Heart left ventricle (tissue), 13 donors: ENCODE results near the gene APLN.

Experiments used
- POLR2A ChIP-seq, 2 donors: fragments of 450-650 bp; IDR thresholded peaks; one replicate each; pipeline ENCODE4 v1.6.1; 2017; ENCODE audit warnings: antibody characterized with exemption in 2 of 2, mild to moderate bottlenecking in 2 of 2, moderate library complexity in 2 of 2
- TF ChIP-seq, protein P1 (sequence below), 12 donors: fragments of 200-600 bp; sonication (generic) in 4 of 12; IDR thresholded peaks; one replicate each; pipeline versions ENCODE4 v1.5.0 to v1.8.0; 2018 to 2022; ENCODE audit warnings: antibody characterized with exemption in 12 of 12, mild to moderate bottlenecking in 5 of 12
- donor health status: ischemic (EF 13 %, LVEDD 7.1; RV severe dilation, severe dysfunction).
- donor health status: DM: no; HTN: yes; CAD: no.
- donor health status: DM: no; HTN: no; CAD: no.
- donor health status: ischemic (EF 25% LVEDD 6.9; RV normal size, moderate dysfunction).
- donor health status: ischemic (EF 25% LVEDD 5.7; RV mildly dilated, moderate dysfunction).
- donor health status: ischemic (EF 35%, LVEDD 5.7; RV mildly dilated, moderate dysfunction).
- donor health status: nonischemic (EF 11% LVEDD 7.7; RV severe dilation, severe dysfunction).
- donor health status: DM: yes; HTN: yes; CAD: no.
- donor health status: PGD.
- donor health status: ischemic (EF 29% LVEDD 5.4; RV normal size, mild dysfunction).
- donor health status: nonischemic (EF 23%, LVEDD 6.1; RV moderate dilation, normal function).

DNA sequence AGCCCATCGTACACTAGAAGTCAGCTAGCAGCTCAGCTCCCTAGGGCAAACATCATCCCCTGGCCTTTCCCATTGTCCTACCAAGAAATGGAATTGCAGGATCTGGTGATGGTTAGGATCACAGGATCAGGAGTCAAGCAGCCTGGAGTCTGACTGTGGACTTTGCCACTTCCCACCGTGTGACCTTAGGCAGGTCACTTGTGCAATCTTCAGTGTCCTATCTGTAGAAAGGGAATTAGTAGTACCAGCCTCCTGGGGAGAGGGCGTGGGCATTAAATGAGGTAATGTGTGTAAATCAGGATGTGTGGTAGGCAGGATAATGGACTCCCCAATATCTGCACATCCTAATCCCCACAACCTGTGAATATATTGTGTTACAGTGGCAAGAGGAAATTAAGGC is 38.6 kb upstream of the APLN start:
- TF ChIP-seq, protein P1, sequence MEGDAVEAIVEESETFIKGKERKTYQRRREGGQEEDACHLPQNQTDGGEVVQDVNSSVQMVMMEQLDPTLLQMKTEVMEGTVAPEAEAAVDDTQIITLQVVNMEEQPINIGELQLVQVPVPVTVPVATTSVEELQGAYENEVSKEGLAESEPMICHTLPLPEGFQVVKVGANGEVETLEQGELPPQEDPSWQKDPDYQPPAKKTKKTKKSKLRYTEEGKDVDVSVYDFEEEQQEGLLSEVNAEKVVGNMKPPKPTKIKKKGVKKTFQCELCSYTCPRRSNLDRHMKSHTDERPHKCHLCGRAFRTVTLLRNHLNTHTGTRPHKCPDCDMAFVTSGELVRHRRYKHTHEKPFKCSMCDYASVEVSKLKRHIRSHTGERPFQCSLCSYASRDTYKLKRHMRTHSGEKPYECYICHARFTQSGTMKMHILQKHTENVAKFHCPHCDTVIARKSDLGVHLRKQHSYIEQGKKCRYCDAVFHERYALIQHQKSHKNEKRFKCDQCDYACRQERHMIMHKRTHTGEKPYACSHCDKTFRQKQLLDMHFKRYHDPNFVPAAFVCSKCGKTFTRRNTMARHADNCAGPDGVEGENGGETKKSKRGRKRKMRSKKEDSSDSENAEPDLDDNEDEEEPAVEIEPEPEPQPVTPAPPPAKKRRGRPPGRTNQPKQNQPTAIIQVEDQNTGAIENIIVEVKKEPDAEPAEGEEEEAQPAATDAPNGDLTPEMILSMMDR (IDR thresholded peaks at IDR 0.05): no peak
- TF ChIP-seq POLR2A (IDR thresholded peaks at IDR 0.05): no peak
